Thyroid gland (tissue), 4 donors: ENCODE data around the gene SMKR1.

Source experiments
- POLR2A ChIP-seq, 2 donors: fragments of 450-650 bp; IDR thresholded peaks; one replicate each; pipeline ENCODE4 v1.6.1; 2017; ENCODE audit warnings: antibody characterized with exemption in 2 of 2, mild to moderate bottlenecking in 2 of 2, moderate library complexity in 1 of 2
- TF ChIP-seq, protein P1 (sequence below), 6 experiments: fragments of 200-600 bp in 3 of 6; fragments of 450-650 bp in 3 of 6; sonication (generic) in 3 of 6; IDR thresholded peaks; one replicate each; pipeline ENCODE4 v1.5.1; 2016 to 2019; ENCODE audit warnings: antibody characterized with exemption in 6 of 6, mild to moderate bottlenecking in 2 of 6, inconsistent platforms in 1 of 6, moderate library complexity in 1 of 6

DNA sequence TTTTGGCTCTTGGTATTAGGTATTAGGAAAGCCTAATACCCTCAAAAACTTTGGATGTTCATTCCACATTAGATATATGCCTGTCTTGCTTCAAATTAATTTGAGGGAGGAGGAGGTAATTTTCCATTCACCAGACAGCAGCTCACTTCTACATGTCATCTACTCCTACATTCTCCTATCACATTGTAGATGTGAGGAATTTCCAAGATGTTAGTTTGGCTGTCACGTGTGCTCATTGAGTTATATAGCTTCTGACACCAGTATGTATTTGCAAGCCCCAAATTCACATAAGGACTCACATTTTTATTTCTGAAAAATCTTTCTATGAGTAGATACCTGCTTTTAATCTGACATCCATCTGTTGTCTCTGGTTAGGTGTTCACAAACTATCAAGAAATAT is 22.5 kb upstream of the SMKR1 start:
- TF ChIP-seq, protein P1, sequence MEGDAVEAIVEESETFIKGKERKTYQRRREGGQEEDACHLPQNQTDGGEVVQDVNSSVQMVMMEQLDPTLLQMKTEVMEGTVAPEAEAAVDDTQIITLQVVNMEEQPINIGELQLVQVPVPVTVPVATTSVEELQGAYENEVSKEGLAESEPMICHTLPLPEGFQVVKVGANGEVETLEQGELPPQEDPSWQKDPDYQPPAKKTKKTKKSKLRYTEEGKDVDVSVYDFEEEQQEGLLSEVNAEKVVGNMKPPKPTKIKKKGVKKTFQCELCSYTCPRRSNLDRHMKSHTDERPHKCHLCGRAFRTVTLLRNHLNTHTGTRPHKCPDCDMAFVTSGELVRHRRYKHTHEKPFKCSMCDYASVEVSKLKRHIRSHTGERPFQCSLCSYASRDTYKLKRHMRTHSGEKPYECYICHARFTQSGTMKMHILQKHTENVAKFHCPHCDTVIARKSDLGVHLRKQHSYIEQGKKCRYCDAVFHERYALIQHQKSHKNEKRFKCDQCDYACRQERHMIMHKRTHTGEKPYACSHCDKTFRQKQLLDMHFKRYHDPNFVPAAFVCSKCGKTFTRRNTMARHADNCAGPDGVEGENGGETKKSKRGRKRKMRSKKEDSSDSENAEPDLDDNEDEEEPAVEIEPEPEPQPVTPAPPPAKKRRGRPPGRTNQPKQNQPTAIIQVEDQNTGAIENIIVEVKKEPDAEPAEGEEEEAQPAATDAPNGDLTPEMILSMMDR (IDR thresholded peaks at IDR 0.05): no peak
- TF ChIP-seq POLR2A (IDR thresholded peaks at IDR 0.05): no peak
